Measurements from ENCODE around the gene TCFL5. TPM values are rescaled to one million over a fixed set of nuclear protein-coding genes. Genes with fewer than 3 reads are reported as not detected.

Gene TCFL5
- total and polyA plus RNA-seq, 10 of the 15 experiments (the other 5 are each of a cell fraction or from before 2014, with no cell fraction given): 0.48 to 8.1 (median 3.8) TPM

DNA sequence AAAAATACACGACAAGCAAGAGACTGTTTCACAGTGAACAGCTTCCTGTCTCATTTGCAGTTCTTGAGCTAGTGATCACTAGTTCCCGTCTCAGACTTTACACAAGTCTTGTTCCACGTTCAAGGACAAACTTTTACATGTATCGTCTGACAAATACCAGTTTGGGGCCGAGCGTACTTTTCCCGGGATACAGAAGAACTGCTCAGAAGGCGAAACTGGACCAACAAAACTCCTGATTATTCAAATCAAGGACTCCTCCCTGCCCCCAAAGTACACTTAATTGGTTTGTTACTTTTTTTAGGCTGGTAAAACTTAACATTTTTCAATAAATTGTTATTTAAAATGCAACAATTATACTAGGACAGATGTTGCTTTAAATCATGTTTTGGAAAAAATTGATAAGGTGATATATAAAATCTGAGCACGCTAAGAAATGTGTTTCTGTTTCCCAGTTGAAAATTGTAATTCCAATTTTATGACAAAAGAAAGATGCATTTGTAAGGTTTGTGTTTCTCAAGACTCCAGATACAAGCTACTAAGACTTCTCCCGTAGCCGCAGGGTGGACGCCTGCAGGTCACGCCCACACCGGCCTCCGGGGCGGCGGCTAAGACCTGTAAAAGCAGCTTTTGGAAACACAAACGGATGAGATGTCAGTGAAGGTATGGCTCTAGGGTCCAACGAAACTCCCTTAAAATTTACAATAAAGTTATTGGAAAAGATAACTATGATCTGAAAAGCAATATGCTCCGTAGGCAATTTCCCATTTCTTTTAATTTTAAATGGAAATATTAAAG lies 16.8 kb upstream of the TCFL5 start:
- no peak for TF ChIP-seq FOXM1 (IDR thresholded peaks at IDR 0.05; ENCODE audit: low read depth, low read length)
- no peak for TF ChIP-seq CBFB (IDR thresholded peaks at IDR 0.05; ENCODE audit: low read depth)
- no peak for TF ChIP-seq EED (IDR thresholded peaks at IDR 0.05; ENCODE audit: low read depth)
- TF ChIP-seq, protein P1, sequence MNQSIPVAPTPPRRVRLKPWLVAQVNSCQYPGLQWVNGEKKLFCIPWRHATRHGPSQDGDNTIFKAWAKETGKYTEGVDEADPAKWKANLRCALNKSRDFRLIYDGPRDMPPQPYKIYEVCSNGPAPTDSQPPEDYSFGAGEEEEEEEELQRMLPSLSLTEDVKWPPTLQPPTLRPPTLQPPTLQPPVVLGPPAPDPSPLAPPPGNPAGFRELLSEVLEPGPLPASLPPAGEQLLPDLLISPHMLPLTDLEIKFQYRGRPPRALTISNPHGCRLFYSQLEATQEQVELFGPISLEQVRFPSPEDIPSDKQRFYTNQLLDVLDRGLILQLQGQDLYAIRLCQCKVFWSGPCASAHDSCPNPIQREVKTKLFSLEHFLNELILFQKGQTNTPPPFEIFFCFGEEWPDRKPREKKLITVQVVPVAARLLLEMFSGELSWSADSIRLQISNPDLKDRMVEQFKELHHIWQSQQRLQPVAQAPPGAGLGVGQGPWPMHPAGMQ (IDR thresholded peaks at IDR 0.05; ENCODE audit: borderline replicate concordance): no peak
- no peak for TF ChIP-seq HDAC2 (IDR thresholded peaks at IDR 0.05)
- no peak for TF ChIP-seq CHD4 (IDR thresholded peaks at IDR 0.05)
- TF ChIP-seq MTA2 (IDR thresholded peaks at IDR 0.05; ENCODE audit: low read depth): no peak
- TF ChIP-seq RELA (IDR thresholded peaks at IDR 0.05; ENCODE audit: borderline replicate concordance, partially characterized antibody): no peak
- no peak for TF ChIP-seq KDM1A (IDR thresholded peaks at IDR 0.05; ENCODE audit: borderline replicate concordance)
- TF ChIP-seq, protein P2, sequence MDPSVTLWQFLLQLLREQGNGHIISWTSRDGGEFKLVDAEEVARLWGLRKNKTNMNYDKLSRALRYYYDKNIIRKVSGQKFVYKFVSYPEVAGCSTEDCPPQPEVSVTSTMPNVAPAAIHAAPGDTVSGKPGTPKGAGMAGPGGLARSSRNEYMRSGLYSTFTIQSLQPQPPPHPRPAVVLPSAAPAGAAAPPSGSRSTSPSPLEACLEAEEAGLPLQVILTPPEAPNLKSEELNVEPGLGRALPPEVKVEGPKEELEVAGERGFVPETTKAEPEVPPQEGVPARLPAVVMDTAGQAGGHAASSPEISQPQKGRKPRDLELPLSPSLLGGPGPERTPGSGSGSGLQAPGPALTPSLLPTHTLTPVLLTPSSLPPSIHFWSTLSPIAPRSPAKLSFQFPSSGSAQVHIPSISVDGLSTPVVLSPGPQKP (IDR thresholded peaks at IDR 0.05; ENCODE audit: low read depth, low read length): no peak
- no peak overlapping the region for H3K27ac ChIP-seq (ENCODE audit: control insufficient read depth, insufficient read depth)
- ChIA-PET RAD21 (ENCODE audit: unreplicated experiment) (no interaction called here), CTCF (no interaction called here), SMC1A (ENCODE audit: uncharacterized antibody, unreplicated experiment) (no interaction called here), POLR2A (no interaction called here)
- no peaks in the 10 kb centered on the region for H3K27me3 ChIP-seq (replicated peaks in 1 of 2; ENCODE audit: control insufficient read depth in 2 of 2, insufficient read depth in 2 of 2, low read length in 1 of 2)
- no peak for DNase-seq (ENCODE audit: low read depth, low spot score)
- no TSS peak for BruUV-seq (replicated peaks)
- H3K9ac ChIP-seq (ENCODE audit: control insufficient read depth, insufficient read depth, low read length): no peak overlapping the region
- no peaks in the 10 kb centered on the region for H4K20me1 ChIP-seq (ENCODE audit: control insufficient read depth, insufficient read depth)
- ATAC-seq: no peak
- intact Hi-C loops (cut with micrococcal nuclease; ENCODE audit: unreplicated experiment): no loop called here
- no peaks in the 10 kb centered on the region for H3K4me1 ChIP-seq (ENCODE audit: control insufficient read depth, insufficient read depth, low read length)
- no peak for FAIRE-seq
- in situ Hi-C loops (cut with MboI): no loop called here
- H3K9me3 ChIP-seq (replicated peaks; ENCODE audit: control insufficient read depth, insufficient read depth, low read length): no peaks in the 10 kb centered on the region
- no peaks in the 10 kb centered on the region; a peak in 1 of 4 replicates for H3K36me3 ChIP-seq (ENCODE audit: control insufficient read depth in 2 of 2, insufficient read depth in 2 of 2, low read length in 1 of 2)
- no peak overlapping the region for H3K4me3 ChIP-seq
- H3K4me2 ChIP-seq (ENCODE audit: control insufficient read depth, insufficient read depth): no peak overlapping the region
- no peaks in the 10 kb centered on the region for H3K79me2 ChIP-seq (ENCODE audit: control insufficient read depth, insufficient read depth, low read length)
- H2AFZ ChIP-seq (ENCODE audit: control insufficient read depth, low read depth, low read length): no peak overlapping the region
- 89% methylated on average over 20 of the region's 20 CpGs for WGBS (ENCODE audit: insufficient coverage, insufficient replicate concordance, low lambda C conversion rate, missing lambda C conversion rate)
